HCT116 (cell line): ENCODE data around the gene LRRC1. TPM values are rescaled to one million over a fixed set of nuclear protein-coding genes. Genes with fewer than 3 reads are reported as not detected.

Experiments used
- ATAC-seq: fragments of 200-7000 bp; cut with Tn5 transposase; 2 replicates; pipeline ENCODE4 v1.9.1; 2020; ENCODE audit warnings: mild to moderate bottlenecking, moderate library complexity
- BruUV-seq: library from RNA; stranded (reverse); fragments of 400-500 nt; replicated peaks from 2 replicates; lab custom pipeline; 2021; lab: Mats Ljungman, UMichigan
- CTCF ChIA-PET: fragments of 300-600 bp; sonication (Branson Sonifier 250); formaldehyde crosslinking; loops from one replicate; lab custom pipeline; 2021; ENCODE audit warnings: antibody characterized with exemption; lab: Charles Lee
- POLR2A ChIA-PET: fragments of 300-600, 350-600 bp; sonication (Branson Sonifier 250); formaldehyde crosslinking; loops from one replicate; lab custom pipeline; 2021; ENCODE audit warnings: antibody characterized with exemption; lab: Charles Lee
- RAD21 ChIA-PET, 2 experiments: fragments of 300-600 bp; sonication (Branson Sonifier 250); formaldehyde crosslinking; loops; one replicate each; lab custom pipeline; 2023; ENCODE audit warnings: low total read pairs in 2 of 2; ENCODE audit not compliant: uncharacterized antibody in 2 of 2, unreplicated experiment in 2 of 2, low non-redundant PET in 1 of 2; lab: Charles Lee
- DNase-seq: peaks from one replicate; pipeline ENCODE4 v3.0.0-alpha.2; 2010; ENCODE audit warnings: low read depth, low spot score
- H2AFZ ChIP-seq: fragments of 200-600 bp; shearing (Covaris generic), sonication (generic); 2 replicates; pipeline ENCODE4 v1.6.1; 2017; ENCODE audit warnings: low read depth, mixed run types, mixed read lengths, antibody characterized with exemption, low read length; ENCODE audit not compliant: poor library complexity, severe bottlenecking
- H3K27ac ChIP-seq: 2 replicates; pipeline ENCODE4 v1.5.1; 2012; ENCODE audit warnings: low read depth, low read length
- H3K27me3 ChIP-seq: fragments of 200-600 bp; sonication (generic); 2 replicates; pipeline ENCODE4 v1.6.1; 2016; ENCODE audit warnings: mixed run types, low read length, mixed read lengths; ENCODE audit not compliant: insufficient read depth
- H3K36me3 ChIP-seq, 2 experiments: fragments of 200-500 bp in 1 of 2; fragments of 200-600 bp in 1 of 2; sonication (Bioruptor generic) in 1 of 2; sonication (generic) in 1 of 2; 2 replicates each; pipeline versions ENCODE4 v1.5.1 to v1.6.1; 2014 to 2016; ENCODE audit warnings: low read length in 2 of 2, inconsistent platforms in 1 of 2, mixed read lengths in 1 of 2, mixed run types in 1 of 2; ENCODE audit not compliant: insufficient read depth in 2 of 2, control insufficient read depth in 1 of 2
- H3K4me1 ChIP-seq, 2 experiments: fragments of 200-600 bp in 1 of 2; sonication (generic) in 1 of 2; 2 replicates each; pipeline versions ENCODE4 v1.5.1 to v1.6.1; 2012 to 2017; ENCODE audit warnings: low read length in 2 of 2, inconsistent platforms in 1 of 2, mild to moderate bottlenecking in 1 of 2, mixed read lengths in 1 of 2, mixed run types in 1 of 2, moderate library complexity in 1 of 2; ENCODE audit not compliant: insufficient read depth in 2 of 2, control insufficient read depth in 1 of 2
- H3K4me2 ChIP-seq: fragments of 200-600 bp; sonication (generic); 2 replicates; pipeline ENCODE4 v1.6.1; 2017; ENCODE audit warnings: mixed run types, low read length, mixed read lengths
- H3K4me3 ChIP-seq, 2 experiments: fragments of 200-600 bp in 1 of 2; sonication (generic) in 1 of 2; replicated peaks in 1 of 2; 2 replicates each; pipeline ENCODE4 v1.5.1; 2011 to 2016; ENCODE audit warnings: low read length in 2 of 2, control low read depth in 1 of 2, low read depth in 1 of 2, mild to moderate bottlenecking in 1 of 2, mixed read lengths in 1 of 2, mixed run types in 1 of 2
- H3K79me2 ChIP-seq: fragments of 200-600 bp; sonication (generic); 2 replicates; pipeline ENCODE4 v1.6.1; 2017; ENCODE audit warnings: mild to moderate bottlenecking, mixed run types, low read length, moderate library complexity, mixed read lengths; ENCODE audit not compliant: insufficient read depth
- H3K9ac ChIP-seq: fragments of 200-600 bp; sonication (generic); 2 replicates; pipeline ENCODE4 v1.6.1; 2016; ENCODE audit warnings: low read length, mixed read lengths
- H3K9me2 ChIP-seq: fragments of 200-600 bp; sonication (generic), shearing (Covaris generic); 2 replicates; pipeline ENCODE4 v1.6.1; 2017; ENCODE audit warnings: mixed run types, mild to moderate bottlenecking, moderate library complexity; ENCODE audit not compliant: insufficient read depth
- H3K9me3 ChIP-seq, 2 experiments: fragments of 200-500 bp in 1 of 2; fragments of 200-600 bp in 1 of 2; sonication (Bioruptor generic) in 1 of 2; sonication (generic) in 1 of 2; 2 replicates each; pipeline ENCODE4 v1.6.1; 2014 to 2017; ENCODE audit warnings: low read length in 2 of 2, mixed read lengths in 2 of 2, inconsistent platforms in 1 of 2, low read depth in 1 of 2, mild to moderate bottlenecking in 1 of 2, mixed run types in 1 of 2, moderate library complexity in 1 of 2; ENCODE audit not compliant: control insufficient read depth in 1 of 2, insufficient read depth in 1 of 2
- H4K20me1 ChIP-seq: fragments of 200-600 bp; sonication (generic), shearing (Covaris generic); 2 replicates; pipeline ENCODE4 v1.6.1; 2017; ENCODE audit warnings: mixed run types, mild to moderate bottlenecking, moderate library complexity; ENCODE audit not compliant: insufficient read depth
- EGR1 ChIP-seq: IDR thresholded peaks from 2 replicates; pipeline ENCODE4 v1.6.1; 2012; ENCODE audit warnings: low read depth
- EZH2phosphoT487 ChIP-seq: fragments of 200-600 bp; IDR thresholded peaks from 2 replicates; pipeline ENCODE4 v1.6.1; 2018; ENCODE audit warnings: antibody characterized with exemption, borderline replicate concordance
- POLR2A ChIP-seq: IDR thresholded peaks from 2 replicates; pipeline ENCODE4 v1.7.0; 2011; ENCODE audit warnings: borderline replicate concordance; ENCODE audit not compliant: insufficient read depth, insufficient read length; ENCODE audit errors: extremely low read depth
- SIN3A ChIP-seq: IDR thresholded peaks from 2 replicates; pipeline ENCODE4 v1.6.1; 2012; ENCODE audit warnings: low read depth
- SP1 ChIP-seq: IDR thresholded peaks from 2 replicates; pipeline ENCODE4 v1.6.1; 2012; ENCODE audit warnings: low read depth
- SRF ChIP-seq: IDR thresholded peaks from 2 replicates; pipeline ENCODE4 v1.6.1; 2012; ENCODE audit warnings: low read depth
- TCF7L2 ChIP-seq: IDR thresholded peaks from 2 replicates; pipeline ENCODE4 v1.7.0; 2011; ENCODE audit warnings: borderline replicate concordance, inconsistent platforms; ENCODE audit not compliant: insufficient read depth, insufficient read length; ENCODE audit errors: extremely low read depth
- ZNF274 ChIP-seq: fragments of 200-500 bp; sonication (Bioruptor generic); IDR thresholded peaks from 2 replicates; pipeline ENCODE4 v1.6.1; 2014; ENCODE audit warnings: mild to moderate bottlenecking, low read depth, low read length, inconsistent platforms
- intact Hi-C: fragments of 100-400 bp; cut with micrococcal nuclease; formaldehyde crosslinking; loops from 2 replicates; pipeline ENCODE4 v1.10.0; 2022
- total RNA-seq: library from RNA; stranded (reverse); gene quantifications from one replicate; pipeline ENCODE4 v1.2.1, GENCODE V29; 2021; ENCODE audit not compliant: unreplicated experiment
- TF ChIP-seq, protein P1 (sequence below): IDR thresholded peaks from 2 replicates; pipeline ENCODE4 v1.6.1; 2012
- TF ChIP-seq, protein P2 (sequence below): IDR thresholded peaks from 2 replicates; pipeline ENCODE4 v1.6.1; 2011; ENCODE audit warnings: mild to moderate bottlenecking, low read length, moderate library complexity; ENCODE audit not compliant: insufficient replicate concordance; ENCODE audit errors: extremely low read depth
- TF ChIP-seq, protein P3 (sequence below): IDR thresholded peaks from 2 replicates; pipeline ENCODE4 v1.6.1; 2012

The LRRC1 gene
- total RNA-seq, 1 experiment from 2014 or later: 19.8 TPM

DNA sequence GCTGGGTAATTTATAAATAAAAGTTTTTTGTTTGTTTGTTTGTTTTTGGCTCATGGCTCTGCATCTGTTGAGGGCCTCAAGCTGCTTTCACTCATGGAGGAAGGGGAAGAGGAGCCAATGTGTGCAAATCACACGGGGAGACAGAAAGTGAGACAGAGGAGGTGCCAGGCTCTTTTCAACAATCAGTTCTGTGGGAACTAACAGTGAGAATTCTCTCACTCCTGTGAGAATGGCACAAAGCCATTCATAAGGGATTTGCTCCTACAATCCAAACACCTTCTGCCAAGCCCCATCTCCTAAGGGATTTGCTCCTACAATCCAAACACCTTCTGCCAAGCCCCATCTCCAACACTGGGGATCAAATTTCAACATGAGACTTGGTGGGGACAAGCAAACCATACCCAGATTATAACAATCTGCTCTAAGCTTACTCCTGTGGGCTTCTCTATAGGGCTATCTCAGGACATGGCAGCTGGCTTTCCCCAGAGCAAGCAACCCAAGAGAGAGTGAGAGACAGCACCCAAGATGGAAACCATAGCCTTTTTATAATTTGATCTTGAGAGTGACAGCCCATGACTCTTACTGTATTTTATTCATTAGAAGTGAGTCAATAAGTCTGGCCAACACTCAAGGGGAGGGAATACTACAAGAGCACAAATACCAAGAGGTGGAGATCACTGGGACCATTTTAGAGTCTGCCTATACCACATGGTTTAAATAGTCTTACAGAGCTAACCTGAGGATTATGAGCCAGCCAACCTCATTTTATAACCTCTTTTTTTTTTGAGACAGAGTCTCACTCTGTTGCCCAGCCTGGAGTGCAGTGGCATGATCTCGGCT, 22.8 kb upstream of the LRRC1 start:
- no peaks in the 10 kb centered on the region for H3K79me2 ChIP-seq
- H3K4me3 ChIP-seq: no peak overlapping the region
- ChIA-PET CTCF (interaction anchor here (0.7 to 1.0 kb wide), 2 partner anchors 46 to 53 kb away, joined by 3 read pairs; no protein-coding TSS in a partner anchor), RAD21 (no interaction called here), POLR2A (no interaction called here)
- DNase-seq: no peak
- H3K9me2 ChIP-seq: no peaks in the 10 kb centered on the region
- H2AFZ ChIP-seq: no peak overlapping the region
- H3K4me2 ChIP-seq: no peak overlapping the region
- peaks cover 4 to 6% of the 10 kb centered on the region in 2 experiments; a peak in 2 of 4 replicates for H3K4me1 ChIP-seq
- TF ChIP-seq EGR1 (no peak), POLR2A (no peak), SRF (no peak), ZNF274 (no peak), EZH2phosphoT487 (no peak), SP1 (no peak), SIN3A (no peak), TCF7L2 (no peak)
- TF ChIP-seq, protein P1, sequence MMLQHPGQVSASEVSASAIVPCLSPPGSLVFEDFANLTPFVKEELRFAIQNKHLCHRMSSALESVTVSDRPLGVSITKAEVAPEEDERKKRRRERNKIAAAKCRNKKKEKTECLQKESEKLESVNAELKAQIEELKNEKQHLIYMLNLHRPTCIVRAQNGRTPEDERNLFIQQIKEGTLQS: no peak
- TF ChIP-seq, protein P2, sequence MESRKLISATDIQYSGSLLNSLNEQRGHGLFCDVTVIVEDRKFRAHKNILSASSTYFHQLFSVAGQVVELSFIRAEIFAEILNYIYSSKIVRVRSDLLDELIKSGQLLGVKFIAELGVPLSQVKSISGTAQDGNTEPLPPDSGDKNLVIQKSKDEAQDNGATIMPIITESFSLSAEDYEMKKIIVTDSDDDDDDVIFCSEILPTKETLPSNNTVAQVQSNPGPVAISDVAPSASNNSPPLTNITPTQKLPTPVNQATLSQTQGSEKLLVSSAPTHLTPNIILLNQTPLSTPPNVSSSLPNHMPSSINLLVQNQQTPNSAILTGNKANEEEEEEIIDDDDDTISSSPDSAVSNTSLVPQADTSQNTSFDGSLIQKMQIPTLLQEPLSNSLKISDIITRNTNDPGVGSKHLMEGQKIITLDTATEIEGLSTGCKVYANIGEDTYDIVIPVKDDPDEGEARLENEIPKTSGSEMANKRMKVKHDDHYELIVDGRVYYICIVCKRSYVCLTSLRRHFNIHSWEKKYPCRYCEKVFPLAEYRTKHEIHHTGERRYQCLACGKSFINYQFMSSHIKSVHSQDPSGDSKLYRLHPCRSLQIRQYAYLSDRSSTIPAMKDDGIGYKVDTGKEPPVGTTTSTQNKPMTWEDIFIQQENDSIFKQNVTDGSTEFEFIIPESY: no peak
- TF ChIP-seq, protein P3, sequence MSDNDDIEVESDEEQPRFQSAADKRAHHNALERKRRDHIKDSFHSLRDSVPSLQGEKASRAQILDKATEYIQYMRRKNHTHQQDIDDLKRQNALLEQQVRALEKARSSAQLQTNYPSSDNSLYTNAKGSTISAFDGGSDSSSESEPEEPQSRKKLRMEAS: no peak
- no peak for ATAC-seq
- H3K9ac ChIP-seq: no peak overlapping the region
- no peaks in the 10 kb centered on the region for H3K27me3 ChIP-seq
- no TSS peak for BruUV-seq
- no peaks in the 10 kb centered on the region for H4K20me1 ChIP-seq
- intact Hi-C loops: no loop called here
- no peaks in the 10 kb centered on the region for H3K36me3 ChIP-seq
- no peaks in the 10 kb centered on the region for H3K9me3 ChIP-seq
- H3K27ac ChIP-seq: no peak overlapping the region
